DOHH2 (cell line): ENCODE results near the gene CLIC4.

ENCODE experiments used
- H3F3A ChIP-seq: fragments of 200-600 bp; sonication (generic), shearing (Covaris generic); 2 replicates; pipeline ENCODE4 v1.6.0; 2016; ENCODE audit warnings: antibody characterized with exemption, mild to moderate bottlenecking; ENCODE audit not compliant: control insufficient read depth, insufficient read depth
- H3K27ac ChIP-seq: fragments of 200-600 bp; sonication (generic); 2 replicates; pipeline ENCODE4 v1.5.1; 2014; ENCODE audit warnings: low read depth, mild to moderate bottlenecking, low read length, moderate library complexity
- H3K27me3 ChIP-seq: fragments of 200-600 bp; sonication (generic); 2 replicates; pipeline ENCODE4 v1.6.1; 2014; ENCODE audit warnings: mild to moderate bottlenecking, low read length, mixed read lengths; ENCODE audit not compliant: control insufficient read depth
- H3K36me3 ChIP-seq: fragments of 200-600 bp; sonication (generic); 2 replicates; pipeline ENCODE4 v1.6.1; 2014; ENCODE audit warnings: mild to moderate bottlenecking, low read length, moderate library complexity, mixed read lengths; ENCODE audit not compliant: control insufficient read depth
- H3K4me1 ChIP-seq: fragments of 200-600 bp; sonication (generic); 2 replicates; pipeline ENCODE4 v1.6.1; 2014; ENCODE audit warnings: mild to moderate bottlenecking, low read length, mixed read lengths; ENCODE audit not compliant: control insufficient read depth
- H3K4me2 ChIP-seq: fragments of 200-600 bp; sonication (generic); 2 replicates; pipeline ENCODE4 v1.6.0; 2014; ENCODE audit warnings: mild to moderate bottlenecking, low read length, moderate library complexity
- H3K4me3 ChIP-seq: fragments of 200-600 bp; sonication (generic); 2 replicates; pipeline ENCODE4 v1.5.1; 2014; ENCODE audit warnings: mild to moderate bottlenecking, low read length, mixed read lengths
- H3K79me2 ChIP-seq: fragments of 200-600 bp; sonication (generic); 2 replicates; pipeline ENCODE4 v1.6.1; 2014; ENCODE audit warnings: mild to moderate bottlenecking, low read length, mixed read lengths; ENCODE audit not compliant: control insufficient read depth
- H3K9me2 ChIP-seq: fragments of 200-600 bp; sonication (generic); replicated peaks from 2 replicates; pipeline ENCODE4 v1.6.1; 2014; ENCODE audit warnings: mild to moderate bottlenecking, low read length, mixed read lengths; ENCODE audit not compliant: control insufficient read depth
- H3K9me3 ChIP-seq: fragments of 200-600 bp; sonication (generic); 2 replicates; pipeline ENCODE4 v1.6.1; 2014; ENCODE audit warnings: antibody characterized with exemption, low read length, mixed read lengths; ENCODE audit not compliant: control insufficient read depth, insufficient read depth
- H4K20me1 ChIP-seq: fragments of 200-600 bp; sonication (generic); 2 replicates; pipeline ENCODE4 v1.6.0; 2014; ENCODE audit warnings: low read depth, mild to moderate bottlenecking, antibody characterized with exemption, low read length, moderate library complexity; ENCODE audit not compliant: control insufficient read depth, insufficient read depth
- CTCF ChIP-seq: fragments of 200-600 bp; sonication (generic); IDR thresholded peaks from one replicate; pipeline ENCODE4 v1.5.1; 2014; ENCODE audit warnings: antibody characterized with exemption, mild to moderate bottlenecking, low read depth, low read length; ENCODE audit not compliant: poor library complexity, severe bottlenecking
- EZH2phosphoT487 ChIP-seq: fragments of 200-600 bp; sonication (generic); IDR thresholded peaks from 2 replicates; pipeline ENCODE4 v1.6.1; 2017; ENCODE audit warnings: borderline replicate concordance, mild to moderate bottlenecking, antibody characterized with exemption, low read length, moderate library complexity, mixed read lengths

CLIC4 gene

GRCh38 chr1:24745711-24746413 is 615 bp downstream of the CLIC4 start:
- H3K4me2 ChIP-seq = peak overlapping the region; percentile 76
- H3F3A ChIP-seq = peaks cover 33% of the 10 kb centered on the region
- H3K9me3 ChIP-seq = no peaks in the 10 kb centered on the region
- H3K27me3 ChIP-seq = no peaks in the 10 kb centered on the region
- no peaks in the 10 kb centered on the region for H3K9me2 ChIP-seq
- H4K20me1 ChIP-seq = no peaks in the 10 kb centered on the region
- TF ChIP-seq CTCF = no peak
- no peak for TF ChIP-seq EZH2phosphoT487
- H3K36me3 ChIP-seq = peaks cover 29% of the 10 kb centered on the region
- peaks cover 69% of the 10 kb centered on the region for H3K4me1 ChIP-seq
- peaks cover 56% of the 10 kb centered on the region for H3K79me2 ChIP-seq
- peak overlapping the region; percentile 79 for H3K27ac ChIP-seq
- peak overlapping the region; percentile 86 for H3K4me3 ChIP-seq

- H3K9me2 ChIP-seq = no peaks in the 10 kb centered on the region
- no peaks in the 10 kb centered on the region for H3K9me3 ChIP-seq
- peak overlapping the region; percentile 79 for H3K27ac ChIP-seq
- peaks cover 25% of the 10 kb centered on the region for H3F3A ChIP-seq
- peak overlapping the region; percentile 86 for H3K4me3 ChIP-seq
- no peaks in the 10 kb centered on the region for H4K20me1 ChIP-seq
- H3K36me3 ChIP-seq = peaks cover 33% of the 10 kb centered on the region
- peak overlapping the region; percentile 76 for H3K4me2 ChIP-seq
- H3K79me2 ChIP-seq = peaks cover 82% of the 10 kb centered on the region
- H3K4me1 ChIP-seq = peaks cover 62% of the 10 kb centered on the region
- H3K27me3 ChIP-seq = no peaks in the 10 kb centered on the region
- TF ChIP-seq CTCF = peak; percentile 11
- TF ChIP-seq EZH2phosphoT487 = no peak
Observed at GRCh38 chr1:24748191-24749121, 3.2 kb downstream of the CLIC4 start.

GRCh38 chr1:24749252-24749651 is 4.0 kb downstream of the CLIC4 start:
- Histone ChIP-seq H3K79me2 (peaks cover 90% of the 10 kb centered on the region), H3K4me3 (peak overlapping the region; percentile 86), H3K9me3 (no peaks in the 10 kb centered on the region), H3K27ac (peak overlapping the region; percentile 79), H3K4me1 (peaks cover 57% of the 10 kb centered on the region), H3F3A (peaks cover 25% of the 10 kb centered on the region), H4K20me1 (peaks cover 4% of the 10 kb centered on the region; the same call in 1 of the 2 replicates), H3K27me3 (no peaks in the 10 kb centered on the region), H3K4me2 (peak overlapping the region; percentile 76), H3K36me3 (peaks cover 33% of the 10 kb centered on the region), H3K9me2 (no peaks in the 10 kb centered on the region)
- TF ChIP-seq CTCF (peak; percentile 19), EZH2phosphoT487 (no peak)
